Spleen (tissue), 11 donors: ENCODE results near the gene MYL5. TPM values are rescaled to one million over a fixed set of nuclear protein-coding genes. Genes with fewer than 3 reads are reported as not detected.

Experiments
- DNase-seq: peaks from one replicate; pipeline ENCODE4 v3.0.0-alpha.2; 2020
- H3K27ac ChIP-seq, 8 donors: fragments of 200-600 bp; sonication (generic) in 7 of 8; 1 replicate in 4 of 8; 2 replicates in 4 of 8; pipeline versions ENCODE4 v1.5.0 to v1.8.0; 2016 to 2021; ENCODE audit warnings: inconsistent platforms in 4 of 8, mild to moderate bottlenecking in 4 of 8, moderate library complexity in 1 of 8
- H3K27me3 ChIP-seq, 7 donors: fragments of 200-600 bp; sonication (generic) in 6 of 7; replicated peaks in 1 of 7; 1 replicate in 4 of 7; 2 replicates in 3 of 7; pipeline versions ENCODE4 v1.5.0 to v1.8.0; 2016 to 2021; ENCODE audit warnings: inconsistent platforms in 3 of 7, mild to moderate bottlenecking in 1 of 7
- H3K36me3 ChIP-seq, 6 donors: fragments of 200-600 bp; sonication (generic) in 5 of 6; 1 replicate in 4 of 6; 2 replicates in 2 of 6; pipeline versions ENCODE4 v1.5.0 to v1.8.0; 2016 to 2021; ENCODE audit warnings: inconsistent platforms in 2 of 6
- H3K4me1 ChIP-seq, 6 donors: fragments of 200-600 bp; sonication (generic) in 5 of 6; 1 replicate in 3 of 6; 2 replicates in 3 of 6; pipeline versions ENCODE4 v1.5.0 to v1.8.0; 2016 to 2021; ENCODE audit warnings: inconsistent platforms in 3 of 6
- H3K4me3 ChIP-seq, 8 donors: fragments of 200-600 bp; sonication (generic) in 7 of 8; 1 replicate in 4 of 8; 2 replicates in 4 of 8; pipeline versions ENCODE4 v1.5.0 to v1.8.0; 2016 to 2021; ENCODE audit warnings: inconsistent platforms in 4 of 8, mild to moderate bottlenecking in 4 of 8, moderate library complexity in 2 of 8
- H3K9me3 ChIP-seq, 8 donors: fragments of 200-600 bp; sonication (generic) in 7 of 8; 1 replicate in 4 of 8; 2 replicates in 4 of 8; pipeline versions ENCODE4 v1.5.0 to v1.8.0; 2016 to 2021; ENCODE audit warnings: inconsistent platforms in 4 of 8
- POLR2A ChIP-seq, 3 donors: fragments of 450-650 bp; IDR thresholded peaks; one replicate each; pipeline ENCODE4 v1.5.1; 2017; ENCODE audit warnings: antibody characterized with exemption in 3 of 3, mild to moderate bottlenecking in 1 of 3
- POLR2AphosphoS5 ChIP-seq, 3 donors: sonication (generic); formaldehyde crosslinking; IDR thresholded peaks; one replicate each; pipeline ENCODE4 v1.5.1; 2017; ENCODE audit warnings: antibody characterized with exemption in 3 of 3
- WGBS, 5 donors: extraction: QIAGEN DNeasy Blood & Tissue Kit in 3 of 5; methylation state at CpG; one replicate each; pipeline versions ENCODE4 v1.1.5 to v1.1.7; 2013 to 2018; 5-methylcytosine and 5-hydroxymethylcytosine counted together
- intact Hi-C: fragments of 100-400 bp; cut with DNase I; formaldehyde crosslinking; loops from one replicate; pipeline ENCODE4 v1.15.0; 2023; ENCODE audit warnings: low total_unique reads
- polyA plus RNA-seq, 3 donors: library from polyadenylated mRNA; stranded (reverse); fragments of 200-250 nt; gene quantifications; one replicate each; pipeline ENCODE4 v1.2.1, GENCODE V29; 2013
- total RNA-seq, 7 donors: library from RNA; depleted of rRNA in 3 of 7; stranded (reverse); fragments of >200 nt in 3 of 7; fragmentation: NEBNext Ultra II Directional in 4 of 7; extraction: Animal tissue kit (Norgen Biotek cat#: 25700) in 4 of 7; gene quantifications; one replicate each; pipeline versions ENCODE4 v1.1.0 to v1.2.1, GENCODE V29; 2016 to 2021
- TF ChIP-seq, protein P1 (sequence below), 11 experiments: fragments of 200-600 bp in 7 of 11; fragments of 450-650 bp in 4 of 11; sonication (generic) in 4 of 11; IDR thresholded peaks in 8 of 11; conservative IDR thresholded peaks in 3 of 11; 1 replicate in 7 of 11; 2 replicates in 4 of 11; pipeline versions ENCODE4 v1.4.0 to v1.8.0; 2016 to 2021; ENCODE audit warnings: antibody characterized with exemption in 11 of 11, inconsistent platforms in 4 of 11, mild to moderate bottlenecking in 1 of 11
- donor health status: healthy with polysubstance abuse.
- donor health status: DM: no; HTN: no; CAD: no; lungs with moderate emphysema.
- donor health status: DM: no; HTN: no; CAD: no.
- donor health status: Bipolar disorder and iron deficiency.
- donor health status: healthy.
- donor health status: DM: no; HTN: no; CAD: no.
- donor health status: DM: yes; HTN: yes; CAD: no.

MYL5 gene
- total and polyA plus RNA-seq, 10 donors, result 9.2 to 32.6 (median 19.2) TPM

DNA sequence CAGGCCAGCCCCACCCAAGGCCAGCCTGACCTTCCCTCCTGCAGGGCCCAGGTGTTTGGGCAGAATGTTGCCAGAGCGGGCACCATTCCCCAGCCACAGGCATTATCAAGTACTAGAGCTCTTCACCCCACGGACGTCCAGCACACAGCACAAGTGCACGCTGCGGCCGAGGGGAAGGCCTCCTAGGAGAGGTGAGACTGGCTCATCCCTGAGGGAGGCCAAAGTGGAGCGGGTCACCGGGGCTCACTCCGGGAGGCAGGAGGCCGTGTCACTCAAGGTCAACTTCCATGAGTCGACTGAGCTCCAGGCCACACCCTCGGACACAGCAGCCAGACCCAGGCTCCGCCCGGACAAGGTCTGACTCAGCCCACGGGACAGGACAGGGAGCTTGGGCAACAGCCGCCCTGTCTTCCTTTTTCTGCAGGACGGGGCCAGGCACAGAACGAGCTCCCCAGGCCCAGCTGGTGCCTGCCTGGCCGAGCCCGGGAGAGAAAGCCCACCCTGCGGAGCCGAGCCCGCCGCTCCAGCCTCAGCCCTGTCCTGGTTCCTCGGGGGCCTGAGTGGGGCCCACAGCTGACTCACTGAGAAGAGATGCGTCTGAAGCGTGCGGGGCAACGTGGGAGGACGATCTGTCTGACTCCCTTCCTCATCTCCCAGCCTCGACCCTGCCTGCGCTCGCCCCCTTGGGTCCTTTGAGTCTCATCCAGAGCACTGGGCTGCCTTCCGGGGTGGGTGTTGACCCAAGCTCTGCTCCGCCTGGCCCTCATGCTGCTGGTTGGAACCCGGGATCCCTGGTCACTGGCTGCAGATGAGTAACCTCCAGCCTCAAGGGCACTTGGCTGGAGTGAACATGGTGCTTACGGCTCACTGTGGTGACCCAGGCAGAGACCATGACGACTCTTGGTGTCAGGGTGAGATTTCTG, 13.0 kb downstream of the MYL5 start:
- H3K27ac ChIP-seq, result peak overlapping the region; percentile 14 to 91 (median 86)

DNA sequence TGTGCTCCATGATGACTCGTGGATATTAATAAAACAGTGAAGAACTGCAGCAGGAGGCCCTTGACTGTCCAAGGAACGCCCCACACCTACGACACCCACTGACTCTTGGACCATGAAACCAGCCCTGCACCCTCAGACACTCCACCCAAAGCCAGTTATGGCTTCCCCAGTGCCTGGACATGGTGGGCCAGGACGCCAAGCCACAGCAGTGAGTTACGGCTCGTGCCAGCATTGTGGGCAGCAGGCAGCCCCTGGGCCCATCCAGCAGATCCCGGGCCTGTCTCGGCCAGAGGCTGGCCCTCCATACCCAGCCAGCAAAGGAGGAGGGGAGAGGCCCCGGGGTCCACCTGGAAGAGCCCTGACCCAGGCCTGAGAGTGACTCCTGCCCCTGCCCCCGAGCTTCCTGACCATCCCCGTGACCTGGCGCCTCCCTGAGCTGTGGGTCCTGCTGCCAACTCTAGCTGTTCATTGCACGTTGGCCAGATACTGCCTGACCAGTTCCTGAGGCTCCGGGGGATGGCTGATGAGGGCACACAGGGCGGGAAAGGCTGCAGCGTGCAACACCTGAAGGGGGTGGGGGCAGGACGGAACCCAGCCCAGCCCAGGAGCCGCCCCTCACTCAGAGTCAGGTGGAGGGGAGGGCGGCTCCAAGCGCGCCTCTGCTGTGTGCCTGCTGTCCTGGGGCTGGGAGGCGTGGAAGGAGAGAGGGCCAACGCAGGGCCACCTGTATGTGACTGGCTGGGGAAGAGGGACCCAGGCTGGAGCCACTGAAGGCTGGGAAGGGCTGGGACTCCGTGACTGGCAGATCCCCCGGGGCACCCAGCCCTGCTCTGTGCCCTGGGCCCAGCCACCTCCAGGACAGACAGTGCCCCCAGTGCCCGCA, 13.9 kb downstream of the MYL5 start:
- DNase-seq, result peak; percentile 80
- TF ChIP-seq, protein P1, sequence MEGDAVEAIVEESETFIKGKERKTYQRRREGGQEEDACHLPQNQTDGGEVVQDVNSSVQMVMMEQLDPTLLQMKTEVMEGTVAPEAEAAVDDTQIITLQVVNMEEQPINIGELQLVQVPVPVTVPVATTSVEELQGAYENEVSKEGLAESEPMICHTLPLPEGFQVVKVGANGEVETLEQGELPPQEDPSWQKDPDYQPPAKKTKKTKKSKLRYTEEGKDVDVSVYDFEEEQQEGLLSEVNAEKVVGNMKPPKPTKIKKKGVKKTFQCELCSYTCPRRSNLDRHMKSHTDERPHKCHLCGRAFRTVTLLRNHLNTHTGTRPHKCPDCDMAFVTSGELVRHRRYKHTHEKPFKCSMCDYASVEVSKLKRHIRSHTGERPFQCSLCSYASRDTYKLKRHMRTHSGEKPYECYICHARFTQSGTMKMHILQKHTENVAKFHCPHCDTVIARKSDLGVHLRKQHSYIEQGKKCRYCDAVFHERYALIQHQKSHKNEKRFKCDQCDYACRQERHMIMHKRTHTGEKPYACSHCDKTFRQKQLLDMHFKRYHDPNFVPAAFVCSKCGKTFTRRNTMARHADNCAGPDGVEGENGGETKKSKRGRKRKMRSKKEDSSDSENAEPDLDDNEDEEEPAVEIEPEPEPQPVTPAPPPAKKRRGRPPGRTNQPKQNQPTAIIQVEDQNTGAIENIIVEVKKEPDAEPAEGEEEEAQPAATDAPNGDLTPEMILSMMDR (IDR thresholded peaks at IDR 0.05 in 8 of 11, conservative IDR thresholded peaks at IDR 0.05 in 3 of 11), result no peak
- TF ChIP-seq POLR2AphosphoS5 (IDR thresholded peaks at IDR 0.05) (no peak), POLR2A (IDR thresholded peaks at IDR 0.05) (no peak)

More for the DNA sequence above, 13.0 kb downstream of the MYL5 start:
- peak; percentile 78 to 89 (median 80) for TF ChIP-seq POLR2AphosphoS5 (IDR thresholded peaks at IDR 0.05)
- TF ChIP-seq, protein P1 (IDR thresholded peaks at IDR 0.05 in 8 of 11, conservative IDR thresholded peaks at IDR 0.05 in 3 of 11), result no peak
- Histone ChIP-seq H3K36me3 (peaks cover 0 to 9% (median 0%) of the 10 kb centered on the region in 6 donors), H3K4me1 (peaks cover 7 to 66% (median 52%) of the 10 kb centered on the region in 6 donors), H3K27me3 (peaks cover 0 to 13% (median 0%) of the 10 kb centered on the region in 7 donors), H3K4me3 (peak overlapping the region in 4 of 8 donors; percentile 41 to 72 (median 48)), H3K9me3 (no peaks in the 10 kb centered on the region)
- intact Hi-C loops, result no loop called here
- WGBS, 5 donors, result 53 to 77% (median 59%) methylated on average over 10 to 38 of the region's 38 CpGs
- DNase-seq, result peak; percentile 96

DNA sequence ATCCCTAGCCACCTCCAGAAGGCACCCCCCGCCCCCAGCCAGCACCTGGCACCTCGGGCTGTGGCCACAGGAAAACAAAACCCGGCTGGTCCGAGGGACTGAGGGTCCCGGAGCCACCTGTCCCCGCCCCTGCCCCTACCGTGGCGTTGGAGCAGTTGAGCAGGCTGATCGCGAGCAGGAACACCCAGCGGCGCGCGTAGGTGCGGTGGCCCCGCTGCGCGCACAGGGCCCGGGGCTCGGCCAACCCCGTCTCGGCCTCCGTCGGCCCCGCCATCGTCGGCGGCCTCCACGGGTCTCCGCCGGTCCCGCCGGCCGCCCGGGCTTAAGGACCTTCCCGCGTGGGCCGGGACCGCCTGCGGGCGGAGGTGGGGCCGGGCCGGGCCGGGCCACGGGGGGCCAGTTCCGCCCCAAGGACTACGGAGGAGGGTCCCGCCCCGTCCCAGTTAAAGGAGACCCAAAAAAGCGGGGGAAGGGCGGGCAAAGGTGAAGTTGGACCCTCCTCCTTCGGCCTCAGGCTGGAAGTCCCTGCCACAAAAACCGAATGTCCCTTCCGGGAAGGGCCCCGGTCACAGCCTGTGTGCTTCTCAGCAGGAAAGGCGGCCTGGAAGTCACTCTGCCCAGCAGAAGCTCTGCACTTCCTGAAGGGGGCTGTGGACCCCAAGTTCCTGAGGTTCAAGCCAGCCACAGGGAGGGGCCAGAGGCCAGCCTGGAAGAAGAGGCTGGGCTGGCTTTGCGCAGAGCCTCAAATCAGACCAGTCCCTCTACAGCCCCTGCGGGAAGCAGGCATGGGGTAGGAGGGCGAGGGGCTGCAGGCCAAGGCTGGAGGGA, 14.7 kb downstream of the MYL5 start, which contains the start of gene SLC49A3:
SLC49A3 (minus strand) TSS at position 298 of the 828 bp plus-strand sequence; CDS start at position 274, 24 bp downstream.
- H3K4me3 ChIP-seq, result peak within 1 kb of the TSS; percentile 31 to 72 (median 40)
- H3K27ac ChIP-seq, result peak within 1 kb of the TSS; percentile 70 to 91 (median 86)
- no peaks in the 10 kb centered on the region for H3K9me3 ChIP-seq
- WGBS, 5 donors, result 8 to 15% (median 9%) methylated on average over 20 to 59 of the region's 59 CpGs
- peaks cover 0 to 9% (median 0%) of the 10 kb centered on the region in 6 donors for H3K36me3 ChIP-seq
- intact Hi-C loops, result no loop called here
- DNase-seq, result peak; percentile 87
- TF ChIP-seq POLR2AphosphoS5 (IDR thresholded peaks at IDR 0.05), result peak in 2 of 3 donors; percentile 44 to 56
- TF ChIP-seq, protein P1 (IDR thresholded peaks at IDR 0.05 in 8 of 11, conservative IDR thresholded peaks at IDR 0.05 in 3 of 11), result no peak
- peaks cover 0 to 18% (median 0%) of the 10 kb centered on the region in 7 donors for H3K27me3 ChIP-seq
- peaks cover 7 to 48% (median 38%) of the 10 kb centered on the region in 6 donors for H3K4me1 ChIP-seq

More for the DNA sequence above, 13.9 kb downstream of the MYL5 start:
- Histone ChIP-seq H3K4me3 (peak overlapping the region; percentile 31 to 72 (median 40)), H3K27me3 (peaks cover 0 to 16% (median 0%) of the 10 kb centered on the region in 7 donors), H3K36me3 (peaks cover 0 to 9% (median 0%) of the 10 kb centered on the region in 6 donors), H3K9me3 (no peaks in the 10 kb centered on the region), H3K27ac (peak overlapping the region; percentile 70 to 91 (median 86)), H3K4me1 (peaks cover 7 to 57% (median 47%) of the 10 kb centered on the region in 6 donors)
- WGBS, 5 donors, result 60 to 91% (median 82%) methylated on average over 8 to 26 of the region's 26 CpGs
- intact Hi-C loops, result no loop called here
